PFSK-1 (cell line): ENCODE measurements around the gene DIP2C.

Experiments used
- FOXP2 ChIP-seq: optimal IDR thresholded peaks from 2 replicates; pipeline ENCODE3; 2011; ENCODE audit warnings: borderline replicate concordance, control low read depth, inconsistent platforms; ENCODE audit not compliant: insufficient read depth; ENCODE audit errors: extremely low read length, extremely low read depth
- POLR2AphosphoS5 ChIP-seq: IDR thresholded peaks from 2 replicates; pipeline ENCODE4 v1.6.1; 2012; ENCODE audit warnings: low read depth, mild to moderate bottlenecking, control low read depth, low read length, moderate library complexity
- SIN3A ChIP-seq: IDR thresholded peaks from 2 replicates; pipeline ENCODE4 v1.6.1; 2012; ENCODE audit warnings: mild to moderate bottlenecking, low read length, moderate library complexity, borderline replicate concordance; ENCODE audit not compliant: insufficient read depth
- TAF1 ChIP-seq: IDR thresholded peaks from 2 replicates; pipeline ENCODE4 v1.6.1; 2012; ENCODE audit warnings: low read length, control low read depth, borderline replicate concordance; ENCODE audit not compliant: insufficient read depth
- TF ChIP-seq, protein P1 (sequence below), 2 experiments: IDR thresholded peaks; 2 replicates each; pipeline versions ENCODE4 v1.6.1 to v1.8.0; 2011 to 2012; ENCODE audit warnings: low read depth in 2 of 2, low read length in 2 of 2, control low read depth in 1 of 2, inconsistent platforms in 1 of 2, mild to moderate bottlenecking in 1 of 2, moderate library complexity in 1 of 2; ENCODE audit not compliant: insufficient read depth in 1 of 2

DNA sequence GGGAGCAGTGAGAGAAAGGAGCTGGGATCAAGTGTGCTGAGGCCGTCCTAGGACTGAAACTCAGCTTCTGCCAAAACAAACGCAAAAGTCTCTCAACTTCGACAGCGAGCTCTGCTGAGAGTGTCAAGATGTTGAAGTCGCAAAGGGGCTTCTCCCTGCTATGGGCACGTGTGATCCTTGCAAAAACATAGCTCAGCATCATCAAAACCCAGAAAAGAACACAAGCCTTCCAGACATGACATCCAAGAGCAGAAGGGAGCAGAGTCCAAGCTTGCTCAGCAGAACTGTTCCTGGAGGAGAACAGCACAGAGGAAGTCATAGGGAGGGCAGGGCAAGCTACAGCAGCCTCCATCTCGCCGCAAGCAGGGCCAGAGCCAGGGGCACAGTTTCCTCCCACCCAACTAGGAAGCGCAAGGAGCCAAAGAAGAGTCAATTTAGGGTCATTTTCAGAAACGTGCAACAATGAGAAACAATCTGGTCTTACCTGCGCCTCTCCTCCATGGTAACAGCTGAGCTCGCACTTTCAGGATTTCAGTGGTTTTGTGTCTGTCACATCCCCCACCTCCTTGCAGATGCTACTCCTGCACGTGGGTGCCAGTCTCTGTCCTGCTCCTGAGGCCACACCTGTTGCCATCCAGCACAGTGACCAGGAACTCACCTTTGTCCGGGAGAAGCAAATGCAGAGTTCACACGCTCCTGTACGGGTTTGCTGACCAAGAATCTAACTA, 113.9 kb downstream of the DIP2C start:
- TF ChIP-seq SIN3A: no peak
- TF ChIP-seq POLR2AphosphoS5: no peak
- TF ChIP-seq TAF1: no peak
- TF ChIP-seq, protein P1, sequence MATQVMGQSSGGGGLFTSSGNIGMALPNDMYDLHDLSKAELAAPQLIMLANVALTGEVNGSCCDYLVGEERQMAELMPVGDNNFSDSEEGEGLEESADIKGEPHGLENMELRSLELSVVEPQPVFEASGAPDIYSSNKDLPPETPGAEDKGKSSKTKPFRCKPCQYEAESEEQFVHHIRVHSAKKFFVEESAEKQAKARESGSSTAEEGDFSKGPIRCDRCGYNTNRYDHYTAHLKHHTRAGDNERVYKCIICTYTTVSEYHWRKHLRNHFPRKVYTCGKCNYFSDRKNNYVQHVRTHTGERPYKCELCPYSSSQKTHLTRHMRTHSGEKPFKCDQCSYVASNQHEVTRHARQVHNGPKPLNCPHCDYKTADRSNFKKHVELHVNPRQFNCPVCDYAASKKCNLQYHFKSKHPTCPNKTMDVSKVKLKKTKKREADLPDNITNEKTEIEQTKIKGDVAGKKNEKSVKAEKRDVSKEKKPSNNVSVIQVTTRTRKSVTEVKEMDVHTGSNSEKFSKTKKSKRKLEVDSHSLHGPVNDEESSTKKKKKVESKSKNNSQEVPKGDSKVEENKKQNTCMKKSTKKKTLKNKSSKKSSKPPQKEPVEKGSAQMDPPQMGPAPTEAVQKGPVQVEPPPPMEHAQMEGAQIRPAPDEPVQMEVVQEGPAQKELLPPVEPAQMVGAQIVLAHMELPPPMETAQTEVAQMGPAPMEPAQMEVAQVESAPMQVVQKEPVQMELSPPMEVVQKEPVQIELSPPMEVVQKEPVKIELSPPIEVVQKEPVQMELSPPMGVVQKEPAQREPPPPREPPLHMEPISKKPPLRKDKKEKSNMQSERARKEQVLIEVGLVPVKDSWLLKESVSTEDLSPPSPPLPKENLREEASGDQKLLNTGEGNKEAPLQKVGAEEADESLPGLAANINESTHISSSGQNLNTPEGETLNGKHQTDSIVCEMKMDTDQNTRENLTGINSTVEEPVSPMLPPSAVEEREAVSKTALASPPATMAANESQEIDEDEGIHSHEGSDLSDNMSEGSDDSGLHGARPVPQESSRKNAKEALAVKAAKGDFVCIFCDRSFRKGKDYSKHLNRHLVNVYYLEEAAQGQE (IDR thresholded peaks at IDR 0.05; ENCODE audit: insufficient read depth in 1 of 2, low read depth in 2 of 2, low read length in 2 of 2): no peak
- TF ChIP-seq FOXP2: no peak
